Left ventricle myocardium inferior (tissue), 1 donor: ENCODE results near the gene OGA. TPM values are rescaled to one million over a fixed set of nuclear protein-coding genes. Genes with fewer than 3 reads are reported as not detected.

Experiments used
- DNase-seq: peaks from one replicate; pipeline ENCODE4 v3.0.0-alpha.2; 2020
- H3K27ac ChIP-seq: fragments of 200-600 bp; replicated peaks from 2 replicates; pipeline ENCODE4 v1.8.0; 2021
- H3K27me3 ChIP-seq: fragments of 200-600 bp; 2 replicates; pipeline ENCODE4 v1.8.0; 2021; ENCODE audit warnings: low read depth
- H3K36me3 ChIP-seq: fragments of 200-600 bp; 2 replicates; pipeline ENCODE4 v1.8.0; 2021
- H3K4me1 ChIP-seq: fragments of 200-600 bp; 2 replicates; pipeline ENCODE4 v1.8.0; 2021
- H3K4me3 ChIP-seq: fragments of 200-600 bp; 2 replicates; pipeline ENCODE4 v1.8.0; 2021; ENCODE audit warnings: mild to moderate bottlenecking, moderate library complexity
- H3K9me3 ChIP-seq: fragments of 200-600 bp; replicated peaks from 2 replicates; pipeline ENCODE4 v1.8.0; 2021
- intact Hi-C: fragments of 100-400 bp; cut with micrococcal nuclease; formaldehyde crosslinking; loops from one replicate; pipeline ENCODE4 v1.11.0; 2022
- total RNA-seq: library from RNA; stranded (reverse); fragmentation: NEBNext Ultra II Directional; extraction: Animal tissue kit (Norgen Biotek cat#: 25700); gene quantifications from one replicate; pipeline ENCODE4 v1.2.1, GENCODE V29; 2021
- TF ChIP-seq, protein P1 (sequence below): fragments of 200-600 bp; IDR thresholded peaks from 2 replicates; pipeline ENCODE4 v1.8.0; 2021; ENCODE audit warnings: antibody characterized with exemption, mild to moderate bottlenecking, borderline replicate concordance
- donor health status: DM: no; HTN: yes; CAD: no; lungs with severe emphysema.

OGA gene
- total RNA-seq, 1 donor from 2014 or later = 96.3 TPM

- no peaks in the 10 kb centered on the region for H3K9me3 ChIP-seq
- H3K36me3 ChIP-seq = no peaks in the 10 kb centered on the region
- H3K4me1 ChIP-seq = peaks cover 55% of the 10 kb centered on the region
- no peak for DNase-seq
- intact Hi-C loops = no loop called here
- H3K27me3 ChIP-seq = no peaks in the 10 kb centered on the region
- H3K4me3 ChIP-seq = peak overlapping the region; percentile 89
- TF ChIP-seq, protein P1, sequence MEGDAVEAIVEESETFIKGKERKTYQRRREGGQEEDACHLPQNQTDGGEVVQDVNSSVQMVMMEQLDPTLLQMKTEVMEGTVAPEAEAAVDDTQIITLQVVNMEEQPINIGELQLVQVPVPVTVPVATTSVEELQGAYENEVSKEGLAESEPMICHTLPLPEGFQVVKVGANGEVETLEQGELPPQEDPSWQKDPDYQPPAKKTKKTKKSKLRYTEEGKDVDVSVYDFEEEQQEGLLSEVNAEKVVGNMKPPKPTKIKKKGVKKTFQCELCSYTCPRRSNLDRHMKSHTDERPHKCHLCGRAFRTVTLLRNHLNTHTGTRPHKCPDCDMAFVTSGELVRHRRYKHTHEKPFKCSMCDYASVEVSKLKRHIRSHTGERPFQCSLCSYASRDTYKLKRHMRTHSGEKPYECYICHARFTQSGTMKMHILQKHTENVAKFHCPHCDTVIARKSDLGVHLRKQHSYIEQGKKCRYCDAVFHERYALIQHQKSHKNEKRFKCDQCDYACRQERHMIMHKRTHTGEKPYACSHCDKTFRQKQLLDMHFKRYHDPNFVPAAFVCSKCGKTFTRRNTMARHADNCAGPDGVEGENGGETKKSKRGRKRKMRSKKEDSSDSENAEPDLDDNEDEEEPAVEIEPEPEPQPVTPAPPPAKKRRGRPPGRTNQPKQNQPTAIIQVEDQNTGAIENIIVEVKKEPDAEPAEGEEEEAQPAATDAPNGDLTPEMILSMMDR = no peak
- H3K27ac ChIP-seq = peak overlapping the region; percentile 97
Observed at GRCh38 chr10:101818872-101819633, 809 bp upstream of the OGA start.

- Histone ChIP-seq H3K4me3 (peak overlapping the region; percentile 89), H3K4me1 (peaks cover 71% of the 10 kb centered on the region), H3K36me3 (peaks cover 6% of the 10 kb centered on the region), H3K27ac (peak overlapping the region; percentile 97), H3K9me3 (no peaks in the 10 kb centered on the region), H3K27me3 (no peaks in the 10 kb centered on the region)
- intact Hi-C loops = no loop called here
- TF ChIP-seq, protein P1 = no peak
- DNase-seq = peak; percentile 91
Observed at GRCh38 chr10:101817337-101818118, 716 bp downstream of the OGA start.

DNA sequence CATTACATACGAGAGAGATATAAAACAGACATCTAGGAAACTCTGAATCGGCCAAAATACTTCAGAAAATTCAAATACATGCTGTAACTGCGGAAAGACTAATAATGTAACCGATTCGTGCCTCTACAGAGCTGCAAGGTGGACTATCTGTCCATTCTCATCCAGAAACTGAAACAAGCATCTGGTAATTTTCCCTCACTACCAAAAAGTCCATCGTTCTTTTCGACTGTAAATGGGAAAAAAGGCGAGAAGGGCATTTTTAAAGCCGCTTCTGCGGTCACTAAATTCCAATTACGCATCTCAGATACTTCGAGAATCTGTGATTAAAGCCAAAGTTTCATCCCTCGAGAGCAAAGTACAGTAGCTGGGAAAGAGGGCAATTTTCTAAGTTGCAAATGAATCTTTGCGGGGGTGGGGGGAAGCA lies 1.3 kb downstream of the OGA start:
- DNase-seq = no peak
- Histone ChIP-seq H3K4me1 (peaks cover 77% of the 10 kb centered on the region), H3K4me3 (peak overlapping the region; percentile 89), H3K36me3 (peaks cover 12% of the 10 kb centered on the region), H3K9me3 (no peaks in the 10 kb centered on the region), H3K27me3 (no peaks in the 10 kb centered on the region), H3K27ac (peak overlapping the region; percentile 97)
- TF ChIP-seq, protein P1 = no peak
- intact Hi-C loops = no loop called here

DNA sequence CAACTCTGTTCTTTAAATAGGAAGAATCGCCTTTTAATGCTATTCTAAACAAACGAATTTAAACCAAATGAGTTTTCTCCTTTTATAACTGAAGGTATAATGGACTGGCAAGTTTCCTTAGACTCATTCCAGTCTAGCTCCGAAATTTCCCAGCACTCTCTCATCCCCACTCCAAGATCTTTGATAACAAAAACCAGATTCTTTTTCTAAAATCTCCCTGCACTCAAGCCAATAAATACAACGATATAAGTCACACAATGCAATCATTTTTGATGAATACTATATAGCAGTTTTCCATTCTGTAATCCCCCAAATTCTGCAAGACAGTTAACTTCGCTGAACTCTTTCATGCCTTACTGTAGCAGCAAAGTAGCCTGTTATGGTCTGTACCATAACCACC lies 1.9 kb downstream of the OGA start:
- TF ChIP-seq, protein P1 = no peak
- DNase-seq = no peak
- H3K36me3 ChIP-seq = peaks cover 18% of the 10 kb centered on the region
- peak overlapping the region; percentile 97 for H3K27ac ChIP-seq
- H3K4me1 ChIP-seq = peaks cover 78% of the 10 kb centered on the region
- H3K4me3 ChIP-seq = peak overlapping the region; percentile 89
- H3K27me3 ChIP-seq = no peaks in the 10 kb centered on the region
- intact Hi-C loops = no loop called here
- H3K9me3 ChIP-seq = no peaks in the 10 kb centered on the region

- Histone ChIP-seq H3K4me3 (peak overlapping the region; percentile 89), H3K9me3 (no peaks in the 10 kb centered on the region), H3K36me3 (peaks cover 36% of the 10 kb centered on the region), H3K4me1 (peaks cover 85% of the 10 kb centered on the region), H3K27me3 (no peaks in the 10 kb centered on the region), H3K27ac (peak overlapping the region; percentile 97)
- intact Hi-C loops = no loop called here
- DNase-seq = no peak
- TF ChIP-seq, protein P1 = no peak
Observed at GRCh38 chr10:101814466-101815071, 3.7 kb downstream of the OGA start.
